SJSA1 (cell line): ENCODE results near the gene CTBP1. TPM values are rescaled to one million over a fixed set of nuclear protein-coding genes. Genes with fewer than 3 reads are reported as not detected.
"Not testable (repeated sequence)": the region's sequence is repeated elsewhere in the genome, so short reads cannot be mapped to it uniquely, and the experiment has no call there.

Source experiments
- DNase-seq, 2 experiments: peaks; one replicate each; pipeline ENCODE4 v3.0.0-alpha.2; 2015 to 2020; ENCODE audit warnings: low spot score in 2 of 2, low read depth in 1 of 2
- H3K27ac ChIP-seq: fragments of 250-450 bp; sonication (Bioruptor Pico); 2 replicates; pipeline ENCODE4 v1.5.1; 2020; ENCODE audit warnings: mild to moderate bottlenecking, moderate library complexity
- H3K27me3 ChIP-seq: fragments of 250-450 bp; sonication (Bioruptor Pico); replicated peaks from 2 replicates; pipeline ENCODE4 v1.5.1; 2020; ENCODE audit warnings: mild to moderate bottlenecking, moderate library complexity
- H3K36me3 ChIP-seq: fragments of 250-450 bp; sonication (Bioruptor Pico); 2 replicates; pipeline ENCODE4 v1.5.1; 2020; ENCODE audit warnings: mild to moderate bottlenecking
- H3K4me1 ChIP-seq: fragments of 250-450 bp; sonication (Bioruptor Pico); replicated peaks from 2 replicates; pipeline ENCODE4 v1.6.1; 2021; ENCODE audit warnings: mild to moderate bottlenecking
- H3K4me3 ChIP-seq: fragments of 250-450 bp; sonication (Bioruptor Pico); 2 replicates; pipeline ENCODE4 v1.5.1; 2020; ENCODE audit warnings: mild to moderate bottlenecking
- H3K9me3 ChIP-seq: fragments of 250-450 bp; sonication (Bioruptor Pico); replicated peaks from 2 replicates; pipeline ENCODE4 v1.5.1; 2020; ENCODE audit warnings: mild to moderate bottlenecking
- total RNA-seq: library from RNA; depleted of rRNA; stranded (reverse); fragments of >200 nt; shearing (Covaris generic); gene quantifications from 2 replicates; pipeline ENCODE4 v1.2.3, GENCODE V29; 2014

CTBP1 gene
- total RNA-seq, 1 experiment from 2014 or later = 89.3 TPM

DNA sequence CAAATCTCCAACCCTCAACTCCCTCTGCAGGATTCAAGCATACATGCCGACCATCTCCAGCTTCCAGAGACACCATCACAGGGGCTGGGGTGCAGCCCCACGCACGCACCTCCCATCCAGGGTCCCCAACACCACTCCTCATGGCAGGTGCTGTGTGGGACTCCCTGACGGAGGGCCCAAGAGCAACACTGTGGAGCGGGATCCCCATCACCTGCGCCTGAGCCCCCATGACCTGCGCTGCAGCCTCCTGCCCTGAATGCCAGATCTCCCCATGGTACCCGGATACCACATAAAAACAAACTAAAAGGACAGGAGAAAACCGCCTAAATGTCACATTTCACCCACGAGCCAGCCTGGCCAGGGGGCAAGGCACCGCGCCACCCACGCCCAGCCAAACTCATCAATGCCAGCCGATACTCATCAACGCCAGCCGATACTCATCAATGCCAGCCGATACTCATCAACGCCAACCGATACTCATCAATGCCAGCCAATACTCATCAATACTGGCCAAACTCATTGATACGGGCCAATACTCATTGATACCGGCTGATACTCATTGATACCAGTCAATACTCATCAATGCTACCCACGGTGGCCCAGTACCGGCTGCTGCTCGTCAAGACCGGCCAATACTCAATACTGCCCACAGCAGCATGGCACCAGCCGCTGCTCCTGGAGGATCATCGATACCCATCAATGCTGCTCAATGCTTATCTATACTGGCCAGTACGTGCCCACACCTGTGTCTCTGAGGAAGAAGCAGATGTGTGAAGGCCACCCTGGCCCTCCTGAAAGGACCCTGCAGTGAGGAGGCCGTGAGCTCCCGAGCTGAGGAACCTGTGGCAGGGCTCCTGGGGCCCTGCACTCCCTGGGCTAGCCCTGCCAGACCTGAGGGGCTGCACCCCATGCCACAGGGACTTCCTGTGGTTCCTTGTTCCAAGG lies 6.2 kb downstream of the CTBP1 start:
- Histone ChIP-seq H3K9me3 (no peaks in the 10 kb centered on the region), H3K4me1 (peaks cover 7% of the 10 kb centered on the region), H3K27me3 (no peaks in the 10 kb centered on the region), H3K27ac (no peak overlapping the region), H3K36me3 (0 out of 2 replicates have a peak, but pooled peaks cover 3% of the 10 kb centered on the region), H3K4me3 (no peak overlapping the region)
- no peak for DNase-seq

DNA sequence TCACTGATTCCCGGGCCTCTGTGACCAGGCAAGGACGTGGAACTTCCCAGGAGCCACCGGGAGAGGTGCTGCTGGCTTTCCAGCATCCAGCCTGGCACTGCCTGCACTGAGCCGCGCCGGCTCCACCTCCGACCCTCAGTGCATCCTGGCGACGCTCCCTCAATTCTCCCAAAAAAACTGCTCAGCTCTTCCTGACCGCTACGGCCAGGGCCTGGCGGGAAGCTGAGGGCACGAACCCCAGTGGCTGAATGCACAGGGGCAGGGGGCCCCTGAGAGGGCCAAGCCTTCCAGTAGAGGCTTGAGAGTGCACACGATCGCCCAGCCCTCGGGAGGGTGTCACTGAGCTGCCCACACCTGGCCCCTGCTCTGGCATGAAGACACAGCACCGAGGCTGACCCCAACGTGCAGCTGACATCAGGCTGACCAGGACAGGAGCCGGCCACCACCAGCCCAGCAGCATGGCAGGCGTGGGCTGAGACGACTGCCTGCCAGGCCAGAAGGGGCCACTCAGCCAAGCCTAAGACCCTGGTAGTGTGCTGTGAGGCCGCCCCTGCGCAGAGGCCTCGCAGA lies 6.9 kb downstream of the CTBP1 start:
- Histone ChIP-seq H3K9me3 (no peaks in the 10 kb centered on the region), H3K36me3 (0 out of 2 replicates have a peak, but pooled peaks cover 2% of the 10 kb centered on the region), H3K27ac (no peak overlapping the region), H3K27me3 (no peaks in the 10 kb centered on the region), H3K4me1 (peaks cover 4% of the 10 kb centered on the region), H3K4me3 (no peak overlapping the region)
- no peak for DNase-seq

GRCh38 chr4:1241466-1241935 lies 7.4 kb downstream of the CTBP1 start:
- Histone ChIP-seq H3K4me1 (no peaks in the 10 kb centered on the region), H3K27ac (no peak overlapping the region), H3K27me3 (no peaks in the 10 kb centered on the region), H3K4me3 (no peak overlapping the region), H3K36me3 (0 out of 2 replicates have a peak, but pooled peaks cover 2% of the 10 kb centered on the region), H3K9me3 (no peaks in the 10 kb centered on the region)
- DNase-seq = no peak

DNA sequence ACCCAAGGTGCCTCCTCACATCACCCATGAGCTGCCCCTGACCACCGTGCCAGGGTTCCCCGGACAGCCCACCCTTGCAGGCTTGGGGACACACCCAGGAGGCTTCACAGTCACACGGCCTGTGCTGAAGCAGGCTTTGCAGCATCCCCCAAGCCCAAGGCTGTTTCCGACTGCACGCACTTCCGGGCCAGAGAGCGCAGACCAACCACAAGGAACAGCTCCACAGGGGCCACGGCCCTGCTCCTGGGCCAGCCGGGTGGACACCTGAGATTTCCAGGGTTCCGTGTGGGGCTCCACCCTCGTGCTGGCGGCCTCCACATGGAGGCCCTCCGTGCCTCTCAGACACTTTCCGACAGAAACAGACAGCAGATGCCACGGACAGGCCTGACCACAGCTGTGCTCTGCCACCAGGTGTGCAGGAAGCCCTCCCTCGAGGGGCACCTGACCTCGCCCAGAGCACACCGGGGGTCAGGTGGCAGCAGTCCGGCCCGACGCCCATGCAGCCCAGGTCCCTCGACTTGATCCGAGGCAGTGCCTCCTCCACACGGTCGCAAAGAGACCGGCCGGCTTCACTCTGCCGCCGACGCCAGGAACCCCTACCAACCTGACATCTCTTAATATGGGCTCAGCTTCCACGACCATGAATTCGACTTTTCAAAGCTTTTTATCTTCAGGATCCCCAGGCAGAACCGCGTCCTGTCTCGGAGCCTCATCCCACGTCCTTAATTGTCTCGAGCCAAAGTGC lies 8.0 kb downstream of the CTBP1 start:
- no peak overlapping the region for H3K27ac ChIP-seq
- H3K27me3 ChIP-seq = no peaks in the 10 kb centered on the region
- H3K36me3 ChIP-seq = 0 out of 2 replicates have a peak, but pooled peaks cover 2% of the 10 kb centered on the region
- no peak overlapping the region for H3K4me3 ChIP-seq
- no peaks in the 10 kb centered on the region for H3K9me3 ChIP-seq
- no peak for DNase-seq
- no peaks in the 10 kb centered on the region for H3K4me1 ChIP-seq

GRCh38 chr4:1239950-1240307 lies 9.0 kb downstream of the CTBP1 start:
- Histone ChIP-seq H3K9me3 (no peaks in the 10 kb centered on the region), H3K36me3 (peaks cover 6% of the 10 kb centered on the region; the same call in 1 of the 2 replicates)

GRCh38 chr4:1239141-1239949 lies 9.6 kb downstream of the CTBP1 start:
- no peaks in the 10 kb centered on the region for H3K27me3 ChIP-seq

More at GRCh38 chr4:1239950-1240307, 9.0 kb downstream of the CTBP1 start:
- no peak for DNase-seq
- no peaks in the 10 kb centered on the region for H3K27me3 ChIP-seq
- no peaks in the 10 kb centered on the region for H3K4me1 ChIP-seq
- no peak overlapping the region for H3K4me3 ChIP-seq
- H3K27ac ChIP-seq = no peak overlapping the region

DNA sequence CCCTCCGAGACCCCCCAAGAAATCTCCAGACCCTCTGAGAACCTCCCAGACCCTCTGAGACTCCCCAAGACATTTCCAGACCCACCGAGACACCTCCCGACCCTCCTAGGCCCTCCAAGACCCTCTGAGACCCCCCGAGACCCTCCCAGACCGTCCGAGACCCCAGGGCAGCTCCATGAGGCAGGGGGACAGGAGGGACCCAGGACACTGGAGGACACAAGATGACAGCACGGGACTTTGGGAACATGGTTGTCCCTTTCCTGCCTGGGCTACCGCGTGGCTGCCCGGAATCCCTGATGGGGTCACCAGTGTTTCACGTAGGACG lies 10.3 kb downstream of the CTBP1 start:
- Histone ChIP-seq H3K36me3 (peaks cover 14% of the 10 kb centered on the region), H3K27me3 (no peaks in the 10 kb centered on the region), H3K9me3 (no peaks in the 10 kb centered on the region), H3K4me3 (no peak overlapping the region), H3K27ac (no peak overlapping the region), H3K4me1 (no peaks in the 10 kb centered on the region)
- no peak for DNase-seq

More at GRCh38 chr4:1239141-1239949, 9.6 kb downstream of the CTBP1 start:
- DNase-seq = no peak
- Histone ChIP-seq H3K27ac (no peak overlapping the region), H3K36me3 (peaks cover 11% of the 10 kb centered on the region; the same call in 1 of the 2 replicates), H3K4me3 (no peak overlapping the region), H3K4me1 (no peaks in the 10 kb centered on the region), H3K9me3 (no peaks in the 10 kb centered on the region)

- no peak for DNase-seq
- Histone ChIP-seq H3K4me1 (no peaks in the 10 kb centered on the region), H3K27me3 (no peaks in the 10 kb centered on the region), H3K27ac (no peak overlapping the region), H3K9me3 (no peaks in the 10 kb centered on the region), H3K36me3 (peaks cover 18% of the 10 kb centered on the region), H3K4me3 (no peak overlapping the region)
Measured at GRCh38 chr4:1237981-1238675, 10.8 kb downstream of the CTBP1 start.

DNA sequence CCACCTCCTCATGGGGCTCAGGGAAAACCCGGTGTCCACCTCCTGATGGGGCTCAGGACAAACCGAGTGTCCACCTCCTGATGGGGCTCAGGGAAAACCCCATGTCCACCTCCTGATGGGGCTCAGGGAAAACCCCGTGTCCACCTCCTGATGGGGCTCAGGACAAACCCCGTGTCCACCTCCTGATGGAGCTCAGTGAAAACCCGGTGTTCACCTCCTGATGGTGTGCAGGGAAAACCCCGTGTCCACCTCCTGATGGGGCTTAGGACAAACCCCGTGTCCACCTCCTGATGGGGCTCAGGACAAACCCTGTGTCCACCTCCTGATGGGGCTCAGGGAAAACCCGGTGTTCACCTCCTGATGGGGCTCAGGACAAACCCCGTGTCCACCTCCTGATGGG lies 11.7 kb downstream of the CTBP1 start:
- H3K27me3 ChIP-seq, H3K27ac ChIP-seq, DNase-seq, H3K9me3 ChIP-seq, H3K4me3 ChIP-seq, H3K4me1 ChIP-seq: not testable (repeated sequence)
- peaks cover 20% of the 10 kb centered on the region for H3K36me3 ChIP-seq

DNA sequence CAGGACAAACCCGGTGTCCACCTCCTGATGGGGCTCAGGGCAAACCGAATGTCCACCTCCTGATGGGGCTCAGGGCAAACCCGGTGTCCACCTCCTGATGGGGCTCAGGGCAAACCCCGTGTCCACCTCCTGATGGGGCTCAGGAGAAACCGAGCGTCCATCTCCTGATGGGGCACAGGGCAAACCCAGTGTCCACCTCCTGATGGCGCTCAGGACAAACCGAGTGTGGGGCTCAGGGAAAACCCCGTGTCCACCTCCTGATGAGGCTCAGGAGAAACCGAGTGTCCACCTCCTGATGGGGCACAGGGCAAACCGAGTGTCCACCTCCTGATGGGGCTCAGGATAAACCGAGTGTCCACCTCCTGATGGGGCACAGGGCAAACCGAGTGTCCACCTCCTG lies 12.1 kb downstream of the CTBP1 start:
- not testable (repeated sequence) for H3K9me3 ChIP-seq, H3K27me3 ChIP-seq, H3K4me1 ChIP-seq, H3K27ac ChIP-seq, DNase-seq, H3K4me3 ChIP-seq
- peaks cover 20% of the 10 kb centered on the region for H3K36me3 ChIP-seq

- H3K4me1 ChIP-seq = no peaks in the 10 kb centered on the region
- peaks cover 20% of the 10 kb centered on the region for H3K36me3 ChIP-seq
- no peaks in the 10 kb centered on the region for H3K27me3 ChIP-seq
Measured at GRCh38 chr4:1236103-1236641, 12.8 kb downstream of the CTBP1 start.

GRCh38 chr4:1235381-1236102 lies 13.4 kb downstream of the CTBP1 start:
- peaks cover 20% of the 10 kb centered on the region for H3K36me3 ChIP-seq
- H3K4me3 ChIP-seq = no peak overlapping the region
- no peaks in the 10 kb centered on the region for H3K27me3 ChIP-seq

More at GRCh38 chr4:1236103-1236641, 12.8 kb downstream of the CTBP1 start:
- Histone ChIP-seq H3K27ac (no peak overlapping the region), H3K9me3 (no peaks in the 10 kb centered on the region), H3K4me3 (no peak overlapping the region)
- DNase-seq = no peak

More at GRCh38 chr4:1235381-1236102, 13.4 kb downstream of the CTBP1 start:
- no peak overlapping the region for H3K27ac ChIP-seq
- no peak for DNase-seq
- no peaks in the 10 kb centered on the region for H3K4me1 ChIP-seq
- no peaks in the 10 kb centered on the region for H3K9me3 ChIP-seq
